Left lung (tissue), 10 donors: ENCODE results near the gene STK35. TPM values are rescaled to one million over a fixed set of nuclear protein-coding genes. Genes with fewer than 3 reads are reported as not detected.

Experiments
- ATAC-seq: fragments of 200-7000 bp; cut with Tn5 transposase; one replicate; pipeline ENCODE4 v1.9.1; 2020; ENCODE audit warnings: moderate library complexity
- DNase-seq, 4 donors: peaks; one replicate each; pipeline ENCODE4 v3.0.0-alpha.2; 2013 to 2020
- H3K27ac ChIP-seq, 2 donors: fragments of 200-600 bp; sonication (generic) in 1 of 2; one replicate each; pipeline versions ENCODE4 v1.5.0 to v1.8.0; 2020 to 2021
- H3K27me3 ChIP-seq, 2 donors: fragments of 200-600 bp; sonication (generic) in 1 of 2; one replicate each; pipeline versions ENCODE4 v1.5.0 to v1.8.0; 2020 to 2021
- H3K36me3 ChIP-seq, 2 donors: fragments of 200-600 bp; sonication (generic) in 1 of 2; one replicate each; pipeline versions ENCODE4 v1.5.0 to v1.8.0; 2020 to 2021
- H3K4me1 ChIP-seq, 2 donors: fragments of 200-600 bp; one replicate each; pipeline ENCODE4 v1.8.0; 2021
- H3K4me3 ChIP-seq, 2 donors: fragments of 200-600 bp; sonication (generic) in 1 of 2; one replicate each; pipeline versions ENCODE4 v1.5.0 to v1.8.0; 2020 to 2021; ENCODE audit warnings: mild to moderate bottlenecking in 1 of 2
- H3K9me3 ChIP-seq, 2 donors: fragments of 200-600 bp; sonication (generic) in 1 of 2; one replicate each; pipeline versions ENCODE4 v1.5.0 to v1.8.0; 2020 to 2021
- intact Hi-C, 2 donors: fragments of 100-400 bp; cut with DNase I; formaldehyde crosslinking; loops; one replicate each; pipeline versions ENCODE4 v1.11.2 to v1.14.2; 2022
- polyA plus RNA-seq, 6 donors: library from polyadenylated mRNA; unstranded; fragments of 120-200 nt; gene quantifications; one replicate each; pipeline ENCODE4 v1.2.1, GENCODE V29; 2013; ENCODE audit not compliant: insufficient read length in 6 of 6
- total RNA-seq, 2 donors: library from RNA; stranded (reverse); fragmentation: NEBNext Ultra II Directional; extraction: Animal tissue kit (Norgen Biotek cat#: 25700); gene quantifications; one replicate each; pipeline ENCODE4 v1.2.1, GENCODE V29; 2021
- TF ChIP-seq, protein P1 (sequence below), 2 donors: fragments of 200-600 bp; sonication (generic) in 1 of 2; IDR thresholded peaks; one replicate each; pipeline versions ENCODE4 v1.5.0 to v1.8.0; 2021; ENCODE audit warnings: antibody characterized with exemption in 2 of 2
- donor health status: DM: no; HTN: yes; CAD: no.
- donor health status: DM: no; HTN: no; CAD: no.

STK35 gene
- total and polyA plus RNA-seq, 8 donors: 15.8 to 20.7 (median 17.8) TPM

DNA sequence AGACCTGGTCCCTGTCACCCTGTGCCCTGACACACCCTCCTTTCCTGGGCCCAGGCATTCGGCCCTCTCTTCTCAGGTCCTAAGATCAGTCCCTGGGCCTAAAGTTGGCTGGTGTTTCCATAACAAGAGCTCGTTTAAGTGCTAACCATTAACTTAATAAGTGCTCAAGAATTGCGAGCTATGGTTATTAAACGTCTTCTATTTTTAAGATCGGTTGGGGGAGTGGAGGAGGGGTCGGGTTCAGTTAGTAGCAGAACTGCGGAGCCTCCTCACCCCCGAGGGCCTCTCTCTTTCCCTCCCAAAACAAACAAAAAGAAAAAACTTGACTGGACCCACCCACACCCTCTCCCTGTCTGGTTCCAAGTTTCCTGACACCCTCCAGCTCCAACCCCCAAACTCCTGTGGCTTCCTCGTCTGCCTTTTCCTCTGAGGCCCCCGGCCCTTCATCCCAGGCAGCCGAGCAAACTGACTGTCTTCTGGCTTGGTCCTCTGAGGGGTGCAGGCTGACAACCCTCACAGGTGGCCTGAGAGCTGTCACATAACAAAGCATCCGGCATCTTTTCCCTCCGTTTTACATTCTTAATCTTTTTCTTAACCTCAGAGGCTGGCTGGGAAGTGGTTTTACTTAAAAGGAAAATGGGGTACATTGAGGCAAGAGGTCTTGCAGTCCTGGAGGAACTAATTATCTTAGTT lies 2.0 kb downstream of the STK35 start:
- intact Hi-C loops: no loop called here
- ATAC-seq (peak; percentile 13), DNase-seq (peak in 1 of 4 donors; percentile 44)
- no peaks in the 10 kb centered on the region for H3K27me3 ChIP-seq
- H3K9me3 ChIP-seq: no peaks in the 10 kb centered on the region
- H3K4me3 ChIP-seq: peak overlapping the region; percentile 68 to 82
- H3K27ac ChIP-seq: peak overlapping the region; percentile 99 to 100
- TF ChIP-seq, protein P1, sequence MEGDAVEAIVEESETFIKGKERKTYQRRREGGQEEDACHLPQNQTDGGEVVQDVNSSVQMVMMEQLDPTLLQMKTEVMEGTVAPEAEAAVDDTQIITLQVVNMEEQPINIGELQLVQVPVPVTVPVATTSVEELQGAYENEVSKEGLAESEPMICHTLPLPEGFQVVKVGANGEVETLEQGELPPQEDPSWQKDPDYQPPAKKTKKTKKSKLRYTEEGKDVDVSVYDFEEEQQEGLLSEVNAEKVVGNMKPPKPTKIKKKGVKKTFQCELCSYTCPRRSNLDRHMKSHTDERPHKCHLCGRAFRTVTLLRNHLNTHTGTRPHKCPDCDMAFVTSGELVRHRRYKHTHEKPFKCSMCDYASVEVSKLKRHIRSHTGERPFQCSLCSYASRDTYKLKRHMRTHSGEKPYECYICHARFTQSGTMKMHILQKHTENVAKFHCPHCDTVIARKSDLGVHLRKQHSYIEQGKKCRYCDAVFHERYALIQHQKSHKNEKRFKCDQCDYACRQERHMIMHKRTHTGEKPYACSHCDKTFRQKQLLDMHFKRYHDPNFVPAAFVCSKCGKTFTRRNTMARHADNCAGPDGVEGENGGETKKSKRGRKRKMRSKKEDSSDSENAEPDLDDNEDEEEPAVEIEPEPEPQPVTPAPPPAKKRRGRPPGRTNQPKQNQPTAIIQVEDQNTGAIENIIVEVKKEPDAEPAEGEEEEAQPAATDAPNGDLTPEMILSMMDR (IDR thresholded peaks at IDR 0.05): no peak
- peaks cover 10 to 57% of the 10 kb centered on the region in 2 donors for H3K4me1 ChIP-seq
- H3K36me3 ChIP-seq: no peaks in the 10 kb centered on the region

GRCh38 chr20:2104236-2104635 lies 2.6 kb downstream of the STK35 start:
- peak overlapping the region; percentile 68 to 82 for H3K4me3 ChIP-seq
- H3K27me3 ChIP-seq: no peaks in the 10 kb centered on the region
- ATAC-seq (no peak), DNase-seq (no peak)
- H3K4me1 ChIP-seq: peaks cover 15 to 64% of the 10 kb centered on the region in 2 donors
- H3K27ac ChIP-seq: peak overlapping the region; percentile 34 to 99
- H3K36me3 ChIP-seq: no peaks in the 10 kb centered on the region
- H3K9me3 ChIP-seq: no peaks in the 10 kb centered on the region
- TF ChIP-seq, protein P1 (IDR thresholded peaks at IDR 0.05): no peak
- intact Hi-C loops: no loop called here

GRCh38 chr20:2108498-2108897 lies 6.9 kb downstream of the STK35 start:
- ATAC-seq (no peak), DNase-seq (no peak)
- no peaks in the 10 kb centered on the region for H3K36me3 ChIP-seq
- no peak overlapping the region for H3K27ac ChIP-seq
- TF ChIP-seq, protein P1 (IDR thresholded peaks at IDR 0.05): no peak
- H3K27me3 ChIP-seq: no peaks in the 10 kb centered on the region
- intact Hi-C loops: no loop called here
- no peaks in the 10 kb centered on the region for H3K9me3 ChIP-seq
- H3K4me1 ChIP-seq: peaks cover 24 to 76% of the 10 kb centered on the region in 2 donors
- no peak overlapping the region for H3K4me3 ChIP-seq

DNA sequence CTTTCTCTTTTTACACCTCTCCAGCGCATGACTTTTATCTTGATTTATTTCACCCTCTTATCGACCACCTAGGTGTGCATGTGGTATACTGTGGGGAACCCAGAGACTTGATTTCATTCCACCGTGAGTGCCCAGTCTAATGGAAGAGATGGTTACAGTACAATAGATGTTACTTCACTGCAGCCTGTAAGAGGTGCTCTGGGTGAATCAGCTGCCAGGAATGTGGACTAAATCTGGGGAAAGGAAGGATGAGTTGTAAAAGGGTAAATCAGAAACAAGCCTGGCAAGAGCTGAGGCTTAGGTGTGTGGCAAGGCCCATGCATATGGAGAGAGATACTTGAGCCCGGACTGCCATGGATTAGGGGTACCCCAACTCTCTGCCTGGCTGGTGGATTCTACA lies 7.4 kb downstream of the STK35 start:
- DNase-seq: no peak
- TF ChIP-seq, protein P1 (IDR thresholded peaks at IDR 0.05): no peak
- no peaks in the 10 kb centered on the region for H3K9me3 ChIP-seq
- peaks cover 24 to 75% of the 10 kb centered on the region in 2 donors for H3K4me1 ChIP-seq
- intact Hi-C loops: no loop called here
- H3K36me3 ChIP-seq: peaks cover 0 to under 1% of the 10 kb centered on the region in 2 donors
- no peak overlapping the region for H3K4me3 ChIP-seq
- H3K27ac ChIP-seq: peak overlapping the region in 1 of 2 donors; percentile 46
- H3K27me3 ChIP-seq: no peaks in the 10 kb centered on the region
- peak; percentile 55 for ATAC-seq

DNA sequence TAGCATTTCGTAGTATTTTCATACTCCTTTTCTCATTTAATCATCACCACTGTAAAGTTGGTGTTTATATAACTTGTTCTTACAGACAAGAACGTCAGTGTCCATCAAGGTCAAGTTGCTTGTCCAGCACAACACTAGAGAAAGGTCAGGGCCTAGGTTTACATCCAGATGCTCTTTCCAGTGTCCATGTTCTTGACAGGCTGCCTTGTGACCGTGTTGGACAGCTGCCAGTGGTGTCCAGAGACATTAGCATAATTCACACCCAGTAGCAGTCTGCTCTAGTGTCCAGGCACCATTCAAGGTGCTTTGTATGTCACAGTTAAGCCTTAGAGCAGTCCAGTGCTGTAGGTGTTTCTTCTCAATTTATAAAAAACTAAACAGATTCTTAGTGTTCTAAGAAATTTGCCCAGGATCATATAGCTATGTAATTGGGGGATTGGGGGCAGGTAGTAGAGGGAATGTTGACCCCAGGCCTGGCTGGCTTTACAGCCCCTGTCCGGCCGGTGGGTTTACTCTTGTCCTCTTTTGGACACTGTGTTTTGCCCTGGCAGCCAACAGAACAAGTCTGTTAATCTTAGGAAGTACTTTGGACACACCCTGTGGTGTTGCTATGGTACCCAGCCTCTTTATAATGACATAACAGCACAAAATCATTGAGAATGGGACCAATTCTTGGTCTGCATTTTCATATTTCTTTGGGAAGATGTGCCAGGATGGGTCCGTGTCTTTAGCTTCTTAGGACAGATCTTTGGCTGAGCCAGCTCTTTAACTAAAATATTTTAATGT lies 8.0 kb downstream of the STK35 start:
- H3K36me3 ChIP-seq: peaks cover 0 to 3% of the 10 kb centered on the region in 2 donors

More for the DNA sequence above, 8.0 kb downstream of the STK35 start:
- Histone ChIP-seq H3K27me3 (no peaks in the 10 kb centered on the region), H3K4me1 (peaks cover 25 to 75% of the 10 kb centered on the region in 2 donors), H3K27ac (peak overlapping the region in 1 of 2 donors; percentile 46), H3K9me3 (no peaks in the 10 kb centered on the region), H3K4me3 (no peak overlapping the region)
- ATAC-seq: peak; percentile 49
- intact Hi-C loops: no loop called here
- DNase-seq: no peak
- TF ChIP-seq, protein P1 (IDR thresholded peaks at IDR 0.05): no peak
